Gastrocnemius medialis (tissue), 4 donors: ENCODE measurements around the gene PIK3CD.

Source experiments
- POLR2A ChIP-seq, 2 donors: fragments of 450-650 bp; IDR thresholded peaks; one replicate each; pipeline ENCODE4 v1.6.1; 2017; ENCODE audit warnings: antibody characterized with exemption in 2 of 2, mild to moderate bottlenecking in 2 of 2, moderate library complexity in 2 of 2
- TF ChIP-seq, protein P1 (sequence below), 5 experiments: fragments of 450-650 bp in 3 of 5; fragments of 200-600 bp in 2 of 5; sonication (generic) in 2 of 5; IDR thresholded peaks in 4 of 5; conservative IDR thresholded peaks in 1 of 5; 1 replicate in 4 of 5; 2 replicates in 1 of 5; pipeline ENCODE4 v1.5.1; 2016 to 2019; ENCODE audit warnings: antibody characterized with exemption in 5 of 5, mild to moderate bottlenecking in 3 of 5, moderate library complexity in 3 of 5

GRCh38 chr1:9604836-9605235 lies 46.7 kb upstream of the PIK3CD start:
- TF ChIP-seq, protein P1, sequence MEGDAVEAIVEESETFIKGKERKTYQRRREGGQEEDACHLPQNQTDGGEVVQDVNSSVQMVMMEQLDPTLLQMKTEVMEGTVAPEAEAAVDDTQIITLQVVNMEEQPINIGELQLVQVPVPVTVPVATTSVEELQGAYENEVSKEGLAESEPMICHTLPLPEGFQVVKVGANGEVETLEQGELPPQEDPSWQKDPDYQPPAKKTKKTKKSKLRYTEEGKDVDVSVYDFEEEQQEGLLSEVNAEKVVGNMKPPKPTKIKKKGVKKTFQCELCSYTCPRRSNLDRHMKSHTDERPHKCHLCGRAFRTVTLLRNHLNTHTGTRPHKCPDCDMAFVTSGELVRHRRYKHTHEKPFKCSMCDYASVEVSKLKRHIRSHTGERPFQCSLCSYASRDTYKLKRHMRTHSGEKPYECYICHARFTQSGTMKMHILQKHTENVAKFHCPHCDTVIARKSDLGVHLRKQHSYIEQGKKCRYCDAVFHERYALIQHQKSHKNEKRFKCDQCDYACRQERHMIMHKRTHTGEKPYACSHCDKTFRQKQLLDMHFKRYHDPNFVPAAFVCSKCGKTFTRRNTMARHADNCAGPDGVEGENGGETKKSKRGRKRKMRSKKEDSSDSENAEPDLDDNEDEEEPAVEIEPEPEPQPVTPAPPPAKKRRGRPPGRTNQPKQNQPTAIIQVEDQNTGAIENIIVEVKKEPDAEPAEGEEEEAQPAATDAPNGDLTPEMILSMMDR (IDR thresholded peaks at IDR 0.05 in 4 of 5, conservative IDR thresholded peaks at IDR 0.05 in 1 of 5), result no peak
- no peak for TF ChIP-seq POLR2A (IDR thresholded peaks at IDR 0.05)
